SK-N-SH treated with all-trans-retinoic acid at 6 μM for 48 hours (cell line): ENCODE results near the gene LAMA1.

Experiments used
- ATAC-seq: fragments of 200-7000 bp; cut with Tn5 transposase; 3 replicates; pipeline ENCODE4 v1.9.1; 2020; ENCODE audit warnings: mild to moderate bottlenecking, moderate library complexity
- ARNTL ChIP-seq: fragments of 450-650 bp; formaldehyde crosslinking; IDR thresholded peaks from 2 replicates; pipeline ENCODE4 v1.5.0; 2020; ENCODE audit warnings: low read depth, mild to moderate bottlenecking, moderate library complexity, borderline replicate concordance
- BACH2 ChIP-seq: fragments of 250-450 bp; sonication (Bioruptor Pico); IDR thresholded peaks from 2 replicates; pipeline ENCODE4 v1.9.0; 2021; ENCODE audit warnings: mild to moderate bottlenecking, borderline replicate concordance
- CSDC2 ChIP-seq: fragments of 250-450 bp; sonication (Bioruptor Pico); IDR thresholded peaks from 2 replicates; pipeline ENCODE4 v1.5.0; 2020; ENCODE audit warnings: mild to moderate bottlenecking, moderate library complexity
- CSRNP3 ChIP-seq: fragments of 250-450 bp; sonication (Bioruptor Pico); IDR thresholded peaks from 2 replicates; pipeline ENCODE4 v1.5.1; 2021; ENCODE audit warnings: mild to moderate bottlenecking, moderate library complexity
- ESRRG ChIP-seq: fragments of 250-450 bp; sonication (Bioruptor Pico); IDR thresholded peaks from 2 replicates; pipeline ENCODE4 v1.6.1; 2021; ENCODE audit warnings: mild to moderate bottlenecking
- GLIS3 ChIP-seq: fragments of 250-450 bp; sonication (Bioruptor Pico); IDR thresholded peaks from 2 replicates; pipeline ENCODE4 v1.5.0; 2020; ENCODE audit warnings: mild to moderate bottlenecking, moderate library complexity
- ISL1 ChIP-seq: fragments of 250-450 bp; sonication (Bioruptor Pico); IDR thresholded peaks from 2 replicates; pipeline ENCODE4 v2.1.2; 2022; ENCODE audit warnings: mild to moderate bottlenecking, moderate library complexity
- OSR1 ChIP-seq: fragments of 250-450 bp; sonication (Bioruptor Pico); IDR thresholded peaks from 2 replicates; pipeline ENCODE4 v1.8.0; 2022; ENCODE audit warnings: moderate library complexity, mild to moderate bottlenecking, inconsistent platforms
- PPARA ChIP-seq: fragments of 250-450 bp; sonication (Bioruptor Pico); IDR thresholded peaks from 2 replicates; pipeline ENCODE4 v1.5.0; 2020; ENCODE audit warnings: mild to moderate bottlenecking, borderline replicate concordance
- TCF4 ChIP-seq: fragments of 250-450 bp; sonication (Bioruptor Pico); IDR thresholded peaks from 2 replicates; pipeline ENCODE4 v1.8.0; 2021; ENCODE audit warnings: mild to moderate bottlenecking, moderate library complexity, borderline replicate concordance
- TOX ChIP-seq: fragments of 250-450 bp; sonication (Bioruptor Pico); IDR thresholded peaks from 2 replicates; pipeline ENCODE4 v1.8.0; 2021; ENCODE audit warnings: mild to moderate bottlenecking, moderate library complexity, borderline replicate concordance
- ZFP30 ChIP-seq: fragments of 450-650 bp; formaldehyde crosslinking; IDR thresholded peaks from 2 replicates; pipeline ENCODE4 v1.5.0; 2022; ENCODE audit warnings: mild to moderate bottlenecking, moderate library complexity
- ZNF565 ChIP-seq: fragments of 450-650 bp; formaldehyde crosslinking; conservative IDR thresholded peaks from 2 replicates; pipeline ENCODE4 v1.5.0; 2020; ENCODE audit warnings: low read depth, mild to moderate bottlenecking, moderate library complexity
- ZNF70 ChIP-seq: fragments of 450-650 bp; formaldehyde crosslinking; IDR thresholded peaks from 2 replicates; pipeline ENCODE4 v1.5.0; 2020; ENCODE audit warnings: mild to moderate bottlenecking, moderate library complexity
- ZNF8 ChIP-seq: fragments of 450-650 bp; formaldehyde crosslinking; IDR thresholded peaks from 2 replicates; pipeline ENCODE4 v1.5.0; 2020; ENCODE audit warnings: mild to moderate bottlenecking, moderate library complexity
- TF ChIP-seq, protein P1 (sequence below): fragments of 250-450 bp; sonication (Bioruptor Pico); IDR thresholded peaks from 2 replicates; pipeline ENCODE4 v1.8.0; 2021; ENCODE audit warnings: low read depth, mild to moderate bottlenecking, moderate library complexity, borderline replicate concordance
- TF ChIP-seq, protein P2 (sequence below): fragments of 250-450 bp; sonication (Bioruptor Pico); IDR thresholded peaks from 2 replicates; pipeline ENCODE4 v1.5.1; 2020; ENCODE audit warnings: low read depth, mild to moderate bottlenecking, moderate library complexity
- TF ChIP-seq, protein P3 (sequence below): fragments of 250-450 bp; sonication (Bioruptor Pico); IDR thresholded peaks from 2 replicates; pipeline ENCODE4 v1.8.0; 2020; ENCODE audit warnings: mild to moderate bottlenecking, moderate library complexity, borderline replicate concordance

The LAMA1 gene

GRCh38 chr18:7089369-7089768, 28.2 kb downstream of the LAMA1 start:
- ATAC-seq: no peak
- TF ChIP-seq ZNF70 (CRISPR knock-in tag) (no peak), GLIS3 (no peak), ZNF8 (no peak), PPARA (CRISPR knock-in tag) (no peak)
- TF ChIP-seq, protein P1, sequence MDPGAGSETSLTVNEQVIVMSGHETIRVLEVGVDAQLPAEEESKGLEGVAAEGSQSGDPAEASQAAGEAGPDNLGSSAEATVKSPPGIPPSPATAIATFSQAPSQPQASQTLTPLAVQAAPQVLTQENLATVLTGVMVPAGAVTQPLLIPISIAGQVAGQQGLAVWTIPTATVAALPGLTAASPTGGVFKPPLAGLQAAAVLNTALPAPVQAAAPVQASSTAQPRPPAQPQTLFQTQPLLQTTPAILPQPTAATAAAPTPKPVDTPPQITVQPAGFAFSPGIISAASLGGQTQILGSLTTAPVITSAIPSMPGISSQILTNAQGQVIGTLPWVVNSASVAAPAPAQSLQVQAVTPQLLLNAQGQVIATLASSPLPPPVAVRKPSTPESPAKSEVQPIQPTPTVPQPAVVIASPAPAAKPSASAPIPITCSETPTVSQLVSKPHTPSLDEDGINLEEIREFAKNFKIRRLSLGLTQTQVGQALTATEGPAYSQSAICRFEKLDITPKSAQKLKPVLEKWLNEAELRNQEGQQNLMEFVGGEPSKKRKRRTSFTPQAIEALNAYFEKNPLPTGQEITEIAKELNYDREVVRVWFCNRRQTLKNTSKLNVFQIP (CRISPR knock-in tag): no peak
- TF ChIP-seq, protein P2, sequence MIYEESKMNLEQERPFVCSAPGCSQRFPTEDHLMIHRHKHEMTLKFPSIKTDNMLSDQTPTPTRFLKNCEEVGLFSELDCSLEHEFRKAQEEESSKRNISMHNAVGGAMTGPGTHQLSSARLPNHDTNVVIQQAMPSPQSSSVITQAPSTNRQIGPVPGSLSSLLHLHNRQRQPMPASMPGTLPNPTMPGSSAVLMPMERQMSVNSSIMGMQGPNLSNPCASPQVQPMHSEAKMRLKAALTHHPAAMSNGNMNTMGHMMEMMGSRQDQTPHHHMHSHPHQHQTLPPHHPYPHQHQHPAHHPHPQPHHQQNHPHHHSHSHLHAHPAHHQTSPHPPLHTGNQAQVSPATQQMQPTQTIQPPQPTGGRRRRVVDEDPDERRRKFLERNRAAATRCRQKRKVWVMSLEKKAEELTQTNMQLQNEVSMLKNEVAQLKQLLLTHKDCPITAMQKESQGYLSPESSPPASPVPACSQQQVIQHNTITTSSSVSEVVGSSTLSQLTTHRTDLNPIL (CRISPR knock-in tag): no peak

- ATAC-seq: no peak
- TF ChIP-seq ISL1 (CRISPR knock-in tag): peak; percentile 70
- TF ChIP-seq ZFP30 (CRISPR knock-in tag): no peak
These were observed 33.2 kb downstream of the LAMA1 start for GRCh38 chr18:7084080-7085065.

- no peak for ATAC-seq
- TF ChIP-seq TOX (CRISPR knock-in tag) (no peak), CSDC2 (no peak), TCF4 (CRISPR knock-in tag) (no peak)
- TF ChIP-seq, protein P1 (CRISPR knock-in tag): no peak
These were observed 34.9 kb downstream of the LAMA1 start for GRCh38 chr18:7082671-7083070.

DNA sequence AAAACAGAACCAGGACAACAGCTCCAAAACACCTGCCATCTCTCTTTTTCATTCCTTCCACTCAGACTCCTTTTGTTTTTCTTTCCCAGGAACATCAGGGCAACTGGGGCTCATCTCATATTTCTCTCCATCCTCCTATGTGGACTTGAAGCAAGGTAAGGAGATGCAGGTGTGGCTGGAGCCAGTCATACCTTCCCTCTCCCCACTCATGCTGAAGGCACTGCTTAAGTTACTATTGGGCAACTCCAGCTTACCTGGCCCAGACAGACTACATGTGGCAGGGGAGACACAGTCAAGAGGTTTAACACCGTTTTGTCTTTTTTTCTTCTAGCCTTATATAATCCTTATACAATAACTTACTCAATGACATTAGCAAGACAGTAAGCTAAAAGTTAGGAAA, 38.4 kb downstream of the LAMA1 start:
- ATAC-seq: no peak
- TF ChIP-seq, protein P3, sequence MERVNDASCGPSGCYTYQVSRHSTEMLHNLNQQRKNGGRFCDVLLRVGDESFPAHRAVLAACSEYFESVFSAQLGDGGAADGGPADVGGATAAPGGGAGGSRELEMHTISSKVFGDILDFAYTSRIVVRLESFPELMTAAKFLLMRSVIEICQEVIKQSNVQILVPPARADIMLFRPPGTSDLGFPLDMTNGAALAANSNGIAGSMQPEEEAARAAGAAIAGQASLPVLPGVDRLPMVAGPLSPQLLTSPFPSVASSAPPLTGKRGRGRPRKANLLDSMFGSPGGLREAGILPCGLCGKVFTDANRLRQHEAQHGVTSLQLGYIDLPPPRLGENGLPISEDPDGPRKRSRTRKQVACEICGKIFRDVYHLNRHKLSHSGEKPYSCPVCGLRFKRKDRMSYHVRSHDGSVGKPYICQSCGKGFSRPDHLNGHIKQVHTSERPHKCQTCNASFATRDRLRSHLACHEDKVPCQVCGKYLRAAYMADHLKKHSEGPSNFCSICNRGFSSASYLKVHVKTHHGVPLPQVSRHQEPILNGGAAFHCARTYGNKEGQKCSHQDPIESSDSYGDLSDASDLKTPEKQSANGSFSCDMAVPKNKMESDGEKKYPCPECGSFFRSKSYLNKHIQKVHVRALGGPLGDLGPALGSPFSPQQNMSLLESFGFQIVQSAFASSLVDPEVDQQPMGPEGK (CRISPR knock-in tag): no peak
- no peak for TF ChIP-seq CSDC2
- TF ChIP-seq, protein P2 (CRISPR knock-in tag): no peak
- no peak for TF ChIP-seq GLIS3
- no peak for TF ChIP-seq ZNF565 (CRISPR knock-in tag)
- TF ChIP-seq BACH2: no peak
- TF ChIP-seq ESRRG (CRISPR knock-in tag): no peak
- no peak for TF ChIP-seq TCF4 (CRISPR knock-in tag)
- no peak for TF ChIP-seq OSR1 (CRISPR knock-in tag)
- TF ChIP-seq CSRNP3 (CRISPR knock-in tag): no peak
- no peak for TF ChIP-seq ARNTL (CRISPR knock-in tag)
- TF ChIP-seq, protein P1 (CRISPR knock-in tag): no peak
- TF ChIP-seq TOX (CRISPR knock-in tag): no peak
- TF ChIP-seq ZNF8: no peak
